Activated CD8-positive, alpha-beta memory T cell treated with anti-CD3 and anti-CD28 coated beads for 4 hours (primary cell): Measurements from ENCODE around the gene CROT.

Source experiments
- DNase-seq, 2 donors: peaks; one replicate each; pipeline ENCODE4 v3.0.0-alpha.2; 2020; ENCODE audit warnings: low read depth in 2 of 2

Gene CROT

DNA sequence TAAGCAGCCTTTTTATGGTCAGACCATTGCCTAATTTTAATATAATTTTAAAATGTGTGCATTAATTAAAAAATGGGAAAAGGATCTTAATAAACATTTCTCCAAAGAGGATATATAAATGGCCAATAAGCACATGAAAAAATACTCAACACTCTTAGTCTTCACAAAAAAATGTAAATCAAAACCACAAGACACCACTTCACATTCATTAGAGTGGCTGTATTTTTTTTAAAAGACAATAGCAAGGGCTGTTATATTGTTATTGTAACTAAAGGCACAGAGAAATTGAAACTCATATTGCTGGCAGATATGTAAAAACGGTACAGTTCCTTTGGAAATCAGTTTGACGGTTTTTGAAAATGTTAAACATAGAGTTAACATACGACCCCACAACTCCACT, 3.2 kb upstream of the CROT start:
- no peak for DNase-seq

DNA sequence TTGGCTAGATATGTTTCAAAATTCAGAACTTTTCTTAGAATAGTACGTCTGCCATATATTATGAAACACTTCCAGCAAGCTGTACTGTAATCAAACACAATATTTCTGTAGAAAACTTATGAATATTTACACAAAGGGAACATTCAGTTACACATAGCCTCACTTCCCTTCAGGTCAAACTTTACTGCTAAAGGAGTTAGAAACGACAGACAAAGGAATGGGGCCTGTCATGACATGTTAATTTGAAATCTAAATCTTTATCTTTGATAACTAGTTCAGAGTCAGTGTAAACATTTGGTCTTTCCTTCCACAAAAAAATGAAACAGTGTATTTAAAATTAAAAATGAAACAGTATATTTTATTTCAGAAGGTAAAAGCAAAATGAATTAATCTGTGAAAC, 1.0 kb upstream of the CROT start:
- DNase-seq = no peak

DNA sequence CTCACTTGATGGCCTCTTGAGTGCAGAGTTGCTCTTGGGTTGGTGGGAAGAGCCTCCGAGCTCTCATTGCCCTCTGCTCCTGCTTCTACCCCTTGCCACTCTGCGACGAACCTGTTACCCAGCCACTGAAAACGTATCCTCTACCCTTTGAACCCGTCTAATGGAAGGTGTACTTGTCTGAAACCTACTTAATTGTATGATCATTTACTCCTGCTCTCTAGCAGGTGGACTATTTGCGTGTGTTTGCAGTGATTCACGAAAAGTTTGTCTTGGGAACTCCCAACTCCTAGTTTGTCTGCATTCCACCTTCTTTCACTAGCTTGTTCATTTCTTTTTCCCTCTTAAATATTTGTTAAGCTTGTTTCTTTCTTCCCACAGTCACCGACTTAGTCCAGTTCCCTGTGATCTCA, 503 bp downstream of the CROT start:
- DNase-seq = no peak

DNA sequence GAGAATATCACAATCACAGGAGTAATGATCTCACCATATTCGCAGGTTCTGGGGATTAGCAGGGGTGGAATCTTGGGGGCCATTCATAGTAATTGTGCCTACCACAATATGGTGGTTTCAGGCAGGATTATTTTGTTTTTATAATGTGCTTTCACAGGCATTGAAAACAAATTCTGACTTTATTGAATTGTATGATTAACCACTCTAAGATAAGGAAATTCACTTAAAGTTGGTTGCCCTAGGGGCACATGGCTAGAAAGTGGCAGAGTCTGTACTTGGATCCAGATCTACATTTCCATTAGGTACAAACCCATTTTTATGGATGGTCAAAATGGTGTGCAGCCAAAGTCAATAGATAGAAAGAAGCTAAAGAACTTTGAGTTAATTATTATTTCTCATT, 1.7 kb downstream of the CROT start:
- DNase-seq = no peak

DNA sequence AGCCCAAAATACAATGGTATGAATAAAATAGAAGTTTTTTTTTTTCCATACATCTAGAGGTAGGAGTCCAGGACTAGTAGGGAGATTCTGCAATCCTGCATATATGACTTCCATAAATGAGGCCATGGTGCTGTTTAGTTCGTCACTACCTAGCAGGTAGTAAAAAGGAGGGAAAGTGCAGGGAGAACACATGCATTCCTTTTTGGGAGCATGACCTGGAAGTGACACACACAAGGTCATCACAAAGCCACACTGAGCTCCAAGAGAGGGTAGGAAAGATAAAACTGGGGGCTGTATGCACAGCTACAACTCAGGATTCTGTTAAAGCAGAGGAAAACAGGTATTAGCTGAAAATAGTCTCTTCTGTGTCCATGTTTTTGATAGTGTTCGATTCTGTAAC, 2.2 kb downstream of the CROT start:
- no peak for DNase-seq

DNA sequence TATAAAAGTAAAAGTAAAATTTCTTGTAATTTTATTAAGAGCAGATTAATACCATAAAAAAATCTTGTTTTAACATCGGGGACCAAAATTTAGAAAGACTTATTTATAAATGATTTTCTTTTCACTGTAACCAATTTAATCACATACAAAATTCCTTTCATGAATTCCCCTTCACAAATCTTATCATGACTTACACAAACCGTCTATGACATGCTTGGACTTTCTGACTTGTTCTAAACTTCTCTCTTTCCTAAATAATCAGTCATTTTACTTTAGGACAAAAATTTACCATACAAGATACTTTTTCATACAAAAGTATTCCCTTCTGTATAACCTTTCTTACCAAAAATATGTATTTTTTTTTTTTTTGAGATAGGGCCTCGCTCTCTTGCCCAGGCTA, 9.3 kb downstream of the CROT start:
- DNase-seq = no peak

DNA sequence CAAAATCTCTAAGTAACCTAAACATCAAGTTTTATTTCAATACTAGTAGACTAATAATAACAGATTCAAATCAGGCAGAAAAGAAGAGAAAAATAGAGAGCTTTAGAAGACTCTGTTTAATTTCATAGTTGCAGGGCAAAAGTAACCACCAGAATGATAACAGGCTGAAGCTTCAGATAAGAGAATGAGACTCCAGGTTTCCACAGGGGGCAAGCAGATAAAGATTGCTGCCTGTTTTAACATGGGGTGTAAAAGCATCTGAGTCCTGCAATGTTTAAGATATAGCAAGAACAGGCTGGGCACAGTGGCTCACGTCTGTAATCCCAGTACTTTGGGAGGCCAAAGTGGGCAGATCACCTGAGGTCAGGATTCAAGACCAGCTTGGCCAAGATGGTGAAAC, 11.0 kb downstream of the CROT start:
- DNase-seq = no peak

- DNase-seq = no peak
Measured at GRCh38 chr7:87359366-87359765, 13.9 kb downstream of the CROT start.

DNA sequence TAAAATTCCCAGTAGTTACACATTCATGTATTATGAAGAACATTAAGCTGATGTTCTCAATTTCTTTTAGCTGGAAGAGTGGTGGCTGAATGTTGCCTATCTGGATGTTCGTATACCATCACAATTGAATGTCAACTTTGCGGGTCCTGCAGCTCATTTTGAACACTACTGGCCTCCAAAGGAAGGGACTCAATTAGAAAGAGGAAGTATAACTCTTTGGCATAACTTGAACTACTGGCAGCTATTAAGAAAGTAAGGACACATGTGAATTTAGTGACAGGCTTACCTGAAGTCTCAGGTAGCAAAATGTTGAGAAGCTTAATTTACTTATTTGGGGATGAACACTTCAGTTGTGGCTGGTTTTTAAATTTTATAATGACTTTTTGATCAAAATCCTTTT, 15.9 kb downstream of the CROT start:
- no peak for DNase-seq

GRCh38 chr7:87363342-87363741, 17.9 kb downstream of the CROT start:
- DNase-seq = no peak

DNA sequence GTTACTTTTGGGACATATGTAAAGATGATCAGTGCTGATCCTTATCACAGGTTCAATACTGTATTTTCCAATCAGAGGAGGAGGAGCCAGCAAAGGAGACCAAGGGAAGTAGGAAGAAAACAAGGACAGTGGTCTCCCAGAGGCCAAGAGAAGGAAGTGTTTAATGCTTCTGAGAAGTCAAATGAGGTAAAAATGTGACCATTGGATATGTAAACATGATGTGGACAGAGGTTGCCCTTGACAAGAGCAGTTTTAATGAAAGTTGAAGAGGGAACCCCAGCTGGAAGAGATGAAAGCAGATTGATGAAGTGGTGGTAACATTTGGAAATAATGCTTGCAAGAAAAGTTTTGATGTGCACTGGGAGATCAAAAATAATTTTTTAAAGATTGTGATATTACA, 18.8 kb downstream of the CROT start:
- no peak for DNase-seq

- no peak for DNase-seq
Measured at GRCh38 chr7:87369216-87369615, 23.8 kb downstream of the CROT start.

- DNase-seq = no peak
Measured at GRCh38 chr7:87370660-87371180, 25.3 kb downstream of the CROT start.

GRCh38 chr7:87375662-87376435, 30.4 kb downstream of the CROT start:
- DNase-seq = no peak

DNA sequence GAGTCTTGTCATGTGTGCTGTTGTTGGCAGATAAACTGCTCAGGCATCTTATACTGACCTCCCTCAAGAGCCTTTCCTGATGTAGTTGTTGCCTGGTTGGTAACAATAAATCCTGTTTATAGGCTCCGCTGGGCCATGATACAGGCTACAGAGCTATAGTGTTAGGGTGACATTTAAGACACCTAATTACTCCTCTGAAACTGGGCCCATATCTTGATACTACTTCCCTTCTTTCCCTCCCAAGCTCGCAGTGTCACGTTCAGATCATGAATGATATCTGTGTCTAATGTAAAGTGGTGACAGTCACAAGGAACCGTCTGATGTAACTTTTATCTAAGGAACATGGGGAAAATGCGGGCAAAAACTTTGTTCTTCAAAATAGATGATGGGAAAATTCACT, 35.4 kb downstream of the CROT start:
- no peak for DNase-seq

DNA sequence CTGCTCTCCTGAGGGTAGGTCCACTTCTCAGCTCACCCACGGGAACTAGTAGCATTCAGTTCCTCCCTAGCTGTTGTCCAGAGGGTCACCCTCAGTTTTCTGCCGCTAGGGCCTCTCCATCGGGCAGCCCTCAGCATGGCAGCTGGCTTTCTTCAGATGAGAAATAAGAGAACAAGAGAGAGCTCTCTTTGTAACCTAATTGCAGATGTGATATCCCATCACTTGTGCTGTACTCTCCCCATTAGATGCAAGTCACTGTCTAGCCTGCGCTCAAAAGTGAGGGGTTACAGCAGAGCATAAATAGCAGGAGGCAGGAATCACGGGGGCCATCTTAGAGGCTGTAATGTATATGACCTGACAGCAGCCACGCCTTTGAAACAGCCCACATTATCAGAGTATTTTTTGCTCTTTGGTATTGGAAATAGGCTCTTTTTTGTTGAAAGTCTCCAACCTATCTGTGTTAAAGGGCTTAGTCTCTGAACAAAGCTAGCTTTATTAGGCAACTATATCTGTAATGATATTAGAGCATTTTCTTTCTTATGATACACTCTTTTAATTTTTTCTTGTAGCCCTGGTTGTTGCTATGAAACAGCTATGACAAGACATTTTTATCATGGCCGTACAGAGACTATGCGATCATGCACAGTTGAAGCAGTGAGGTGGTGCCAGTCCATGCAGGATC, 45.7 kb downstream of the CROT start:
- no peak for DNase-seq

DNA sequence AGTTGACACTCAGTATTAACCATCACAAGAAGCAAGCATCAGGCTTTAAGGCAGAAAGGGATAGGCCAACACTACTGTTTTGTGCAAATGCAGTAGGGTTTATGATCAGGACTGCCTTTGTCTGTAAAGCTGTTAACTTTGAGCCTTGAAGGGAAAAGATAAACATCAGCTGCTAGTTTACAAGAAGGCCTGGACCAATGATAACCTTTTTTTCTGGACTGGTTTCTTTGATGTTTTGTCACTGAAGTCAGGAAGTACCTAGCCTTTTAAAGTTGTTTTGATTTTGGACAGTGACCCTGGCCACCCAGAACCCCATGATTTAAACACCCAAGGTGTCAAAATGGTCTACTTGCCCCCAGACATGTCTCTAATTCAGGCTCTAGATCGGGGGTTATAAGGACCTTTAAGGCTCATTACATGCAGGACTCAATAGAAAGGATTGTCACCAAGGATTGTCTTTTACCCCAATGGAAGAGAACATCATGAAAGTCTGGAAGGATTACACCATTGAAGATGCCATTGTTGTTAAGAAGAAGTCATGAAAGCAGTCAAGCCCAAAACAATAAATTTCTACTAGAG, 50.1 kb downstream of the CROT start:
- DNase-seq = no peak

DNA sequence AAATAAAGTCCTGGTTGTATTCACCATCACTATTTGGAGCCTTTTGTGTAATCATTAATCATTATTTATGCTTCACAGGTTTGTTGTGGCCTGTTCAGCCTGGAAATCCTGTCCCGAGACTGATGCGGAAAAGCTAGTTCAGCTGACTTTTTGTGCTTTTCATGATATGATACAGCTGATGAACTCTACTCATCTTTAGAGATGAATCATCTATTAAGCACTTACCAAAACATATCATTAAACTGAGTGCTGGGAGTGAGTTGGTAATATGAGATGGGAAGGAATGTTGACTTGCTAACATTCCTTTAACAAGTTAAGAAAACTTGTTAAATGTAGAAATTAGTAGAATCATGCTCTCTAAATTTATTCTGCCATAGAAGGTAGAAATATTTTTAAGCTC, 53.0 kb downstream of the CROT start:
- no peak for DNase-seq

DNA sequence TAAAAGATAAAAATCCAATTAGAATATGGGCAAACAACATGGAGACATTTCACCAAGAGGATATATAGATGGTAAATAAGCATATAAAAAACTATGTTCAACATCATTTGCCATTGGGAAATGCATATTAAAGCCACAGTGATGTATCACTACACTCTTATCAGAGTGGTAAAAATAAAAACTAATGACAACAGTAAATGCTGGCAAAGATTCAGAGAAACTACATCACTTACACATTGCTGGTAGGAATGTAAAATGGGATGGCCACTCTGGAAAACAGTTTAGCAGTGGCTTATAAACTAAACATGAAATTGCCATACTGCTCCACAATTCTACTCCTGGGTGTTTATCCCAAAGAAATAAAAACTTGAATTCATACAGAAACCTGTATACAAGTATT, 59.2 kb downstream of the CROT start:
- no peak for DNase-seq

GRCh38 chr7:87411186-87411585, 65.7 kb downstream of the CROT start:
- DNase-seq = no peak

- no peak for DNase-seq
Measured at GRCh38 chr7:87413029-87413428, 67.6 kb downstream of the CROT start.

- no peak for DNase-seq
Measured at GRCh38 chr7:87413951-87414793, 68.7 kb downstream of the CROT start.
